Measurements from ENCODE around the gene LIMK1.

DNA sequence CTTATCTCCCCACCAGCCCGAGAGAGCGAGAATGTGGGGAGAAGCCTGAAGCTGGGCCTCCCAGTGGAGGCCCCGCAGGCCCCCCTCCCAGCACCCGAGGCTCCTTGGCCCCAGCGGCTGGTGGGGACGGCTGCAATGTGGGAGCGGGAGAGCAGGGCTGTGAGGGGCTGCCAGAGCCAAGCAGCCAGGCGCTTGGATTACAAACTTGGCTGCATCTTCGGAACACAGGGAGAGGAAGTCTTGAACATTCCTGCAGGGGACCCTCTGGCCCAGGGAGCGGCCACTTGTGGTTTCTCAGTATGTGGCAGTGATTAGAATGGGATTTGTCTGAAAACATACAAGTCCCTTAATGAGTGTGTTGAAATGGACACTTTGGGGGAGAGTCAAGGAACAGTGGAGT is 32.4 kb upstream of the LIMK1 start:
- TF ChIP-seq, protein P1, sequence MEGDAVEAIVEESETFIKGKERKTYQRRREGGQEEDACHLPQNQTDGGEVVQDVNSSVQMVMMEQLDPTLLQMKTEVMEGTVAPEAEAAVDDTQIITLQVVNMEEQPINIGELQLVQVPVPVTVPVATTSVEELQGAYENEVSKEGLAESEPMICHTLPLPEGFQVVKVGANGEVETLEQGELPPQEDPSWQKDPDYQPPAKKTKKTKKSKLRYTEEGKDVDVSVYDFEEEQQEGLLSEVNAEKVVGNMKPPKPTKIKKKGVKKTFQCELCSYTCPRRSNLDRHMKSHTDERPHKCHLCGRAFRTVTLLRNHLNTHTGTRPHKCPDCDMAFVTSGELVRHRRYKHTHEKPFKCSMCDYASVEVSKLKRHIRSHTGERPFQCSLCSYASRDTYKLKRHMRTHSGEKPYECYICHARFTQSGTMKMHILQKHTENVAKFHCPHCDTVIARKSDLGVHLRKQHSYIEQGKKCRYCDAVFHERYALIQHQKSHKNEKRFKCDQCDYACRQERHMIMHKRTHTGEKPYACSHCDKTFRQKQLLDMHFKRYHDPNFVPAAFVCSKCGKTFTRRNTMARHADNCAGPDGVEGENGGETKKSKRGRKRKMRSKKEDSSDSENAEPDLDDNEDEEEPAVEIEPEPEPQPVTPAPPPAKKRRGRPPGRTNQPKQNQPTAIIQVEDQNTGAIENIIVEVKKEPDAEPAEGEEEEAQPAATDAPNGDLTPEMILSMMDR (IDR thresholded peaks at IDR 0.05; ENCODE audit: low read depth, low read length) = no peak
- no peak for TF ChIP-seq EZH2phosphoT487 (IDR thresholded peaks at IDR 0.05; ENCODE audit: low read depth)
